ENCODE measurements around the gene KLF7. TPM values are rescaled to one million over a fixed set of nuclear protein-coding genes. Genes with fewer than 3 reads are reported as not detected.

The KLF7 gene
- polyA plus RNA-seq, 2 of the 4 experiments (the other 2 are of a cell fraction) = 17.8 to 29.8 TPM

DNA sequence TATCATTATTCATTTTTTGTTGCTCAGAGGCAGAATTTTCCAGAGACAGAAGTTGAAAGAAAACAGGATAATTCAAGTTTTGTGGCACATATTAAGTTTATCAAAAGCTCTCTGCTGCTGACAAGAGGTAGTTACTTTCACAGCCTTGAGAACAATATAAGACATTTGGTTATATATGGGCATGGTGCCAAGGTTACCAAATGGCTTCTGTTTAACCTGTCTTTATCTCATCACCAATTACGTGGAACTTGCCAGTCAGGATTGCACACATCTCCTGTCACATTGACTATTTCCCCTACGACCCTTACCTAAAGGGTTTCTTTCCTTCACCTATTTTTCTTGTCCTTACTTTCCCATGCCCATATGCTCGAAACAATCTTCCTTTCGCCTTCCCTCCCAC is 35.9 kb downstream of the KLF7 start:
- ChIA-PET CTCF (interaction anchor here (0.6 to 1.9 kb wide), 3 partner anchors 14 to 329 kb away, joined by 3 to 4 read pairs (median 3); no protein-coding TSS in a partner anchor), POLR2A (no interaction called here)
- ATAC-seq (no peak), FAIRE-seq (no peak), DNase-seq (ENCODE audit: low read depth in 1 of 2, low spot score in 1 of 2) (no peak)
- WGBS (ENCODE audit: missing lambda C conversion rate) = 86% methylated on average over 4 of the region's 4 CpGs
- peaks cover 84% of the 10 kb centered on the region for H3K4me1 ChIP-seq
- TF ChIP-seq CHD4 (IDR thresholded peaks at IDR 0.05; ENCODE audit: borderline replicate concordance) (no peak), HOXB5 (CRISPR knock-in tag; IDR thresholded peaks at IDR 0.05) (no peak), KDM5A (IDR thresholded peaks at IDR 0.05) (no peak), CBX2 (IDR thresholded peaks at IDR 0.05; ENCODE audit: borderline replicate concordance, low read depth) (no peak), RNF2 (IDR thresholded peaks at IDR 0.05; ENCODE audit: borderline replicate concordance, low read depth) (no peak), MAFK (IDR thresholded peaks at IDR 0.05; ENCODE audit: partially characterized antibody) (no peak), POLR2A (IDR thresholded peaks at IDR 0.05; ENCODE audit: low read length) (no peak), CHD2 (IDR thresholded peaks at IDR 0.05; ENCODE audit: low read length, partially characterized antibody) (no peak), CBX8 (IDR thresholded peaks at IDR 0.05) (no peak), TP53 (CRISPR knock-in tag; IDR thresholded peaks at IDR 0.05) (no peak)
- TF ChIP-seq, protein P1, sequence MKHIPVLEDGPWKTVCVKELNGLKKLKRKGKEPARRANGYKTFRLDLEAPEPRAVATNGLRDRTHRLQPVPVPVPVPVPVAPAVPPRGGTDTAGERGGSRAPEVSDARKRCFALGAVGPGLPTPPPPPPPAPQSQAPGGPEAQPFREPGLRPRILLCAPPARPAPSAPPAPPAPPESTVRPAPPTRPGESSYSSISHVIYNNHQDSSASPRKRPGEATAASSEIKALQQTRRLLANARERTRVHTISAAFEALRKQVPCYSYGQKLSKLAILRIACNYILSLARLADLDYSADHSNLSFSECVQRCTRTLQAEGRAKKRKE (CRISPR knock-in tag; IDR thresholded peaks at IDR 0.05; ENCODE audit: low read depth) = no peak
- TF ChIP-seq, protein P2, sequence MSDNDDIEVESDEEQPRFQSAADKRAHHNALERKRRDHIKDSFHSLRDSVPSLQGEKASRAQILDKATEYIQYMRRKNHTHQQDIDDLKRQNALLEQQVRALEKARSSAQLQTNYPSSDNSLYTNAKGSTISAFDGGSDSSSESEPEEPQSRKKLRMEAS (IDR thresholded peaks at IDR 0.05) = no peak
- TF ChIP-seq, protein P3, sequence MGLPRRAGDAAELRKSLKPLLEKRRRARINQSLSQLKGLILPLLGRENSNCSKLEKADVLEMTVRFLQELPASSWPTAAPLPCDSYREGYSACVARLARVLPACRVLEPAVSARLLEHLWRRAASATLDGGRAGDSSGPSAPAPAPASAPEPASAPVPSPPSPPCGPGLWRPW (IDR thresholded peaks at IDR 0.05) = no peak
- TF ChIP-seq, protein P4, sequence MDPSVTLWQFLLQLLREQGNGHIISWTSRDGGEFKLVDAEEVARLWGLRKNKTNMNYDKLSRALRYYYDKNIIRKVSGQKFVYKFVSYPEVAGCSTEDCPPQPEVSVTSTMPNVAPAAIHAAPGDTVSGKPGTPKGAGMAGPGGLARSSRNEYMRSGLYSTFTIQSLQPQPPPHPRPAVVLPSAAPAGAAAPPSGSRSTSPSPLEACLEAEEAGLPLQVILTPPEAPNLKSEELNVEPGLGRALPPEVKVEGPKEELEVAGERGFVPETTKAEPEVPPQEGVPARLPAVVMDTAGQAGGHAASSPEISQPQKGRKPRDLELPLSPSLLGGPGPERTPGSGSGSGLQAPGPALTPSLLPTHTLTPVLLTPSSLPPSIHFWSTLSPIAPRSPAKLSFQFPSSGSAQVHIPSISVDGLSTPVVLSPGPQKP (IDR thresholded peaks at IDR 0.05; ENCODE audit: low read depth, low read length) = no peak
- TF ChIP-seq, protein P5, sequence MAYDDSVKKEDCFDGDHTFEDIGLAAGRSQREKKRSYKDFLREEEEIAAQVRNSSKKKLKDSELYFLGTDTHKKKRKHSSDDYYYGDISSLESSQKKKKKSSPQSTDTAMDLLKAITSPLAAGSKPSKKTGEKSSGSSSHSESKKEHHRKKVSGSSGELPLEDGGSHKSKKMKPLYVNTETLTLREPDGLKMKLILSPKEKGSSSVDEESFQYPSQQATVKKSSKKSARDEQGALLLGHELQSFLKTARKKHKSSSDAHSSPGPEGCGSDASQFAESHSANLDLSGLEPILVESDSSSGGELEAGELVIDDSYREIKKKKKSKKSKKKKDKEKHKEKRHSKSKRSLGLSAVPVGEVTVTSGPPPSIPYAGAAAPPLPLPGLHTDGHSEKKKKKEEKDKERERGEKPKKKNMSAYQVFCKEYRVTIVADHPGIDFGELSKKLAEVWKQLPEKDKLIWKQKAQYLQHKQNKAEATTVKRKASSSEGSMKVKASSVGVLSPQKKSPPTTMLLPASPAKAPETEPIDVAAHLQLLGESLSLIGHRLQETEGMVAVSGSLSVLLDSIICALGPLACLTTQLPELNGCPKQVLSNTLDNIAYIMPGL (CRISPR knock-in tag; IDR thresholded peaks at IDR 0.05; ENCODE audit: borderline replicate concordance) = no peak
- TF ChIP-seq, protein P6, sequence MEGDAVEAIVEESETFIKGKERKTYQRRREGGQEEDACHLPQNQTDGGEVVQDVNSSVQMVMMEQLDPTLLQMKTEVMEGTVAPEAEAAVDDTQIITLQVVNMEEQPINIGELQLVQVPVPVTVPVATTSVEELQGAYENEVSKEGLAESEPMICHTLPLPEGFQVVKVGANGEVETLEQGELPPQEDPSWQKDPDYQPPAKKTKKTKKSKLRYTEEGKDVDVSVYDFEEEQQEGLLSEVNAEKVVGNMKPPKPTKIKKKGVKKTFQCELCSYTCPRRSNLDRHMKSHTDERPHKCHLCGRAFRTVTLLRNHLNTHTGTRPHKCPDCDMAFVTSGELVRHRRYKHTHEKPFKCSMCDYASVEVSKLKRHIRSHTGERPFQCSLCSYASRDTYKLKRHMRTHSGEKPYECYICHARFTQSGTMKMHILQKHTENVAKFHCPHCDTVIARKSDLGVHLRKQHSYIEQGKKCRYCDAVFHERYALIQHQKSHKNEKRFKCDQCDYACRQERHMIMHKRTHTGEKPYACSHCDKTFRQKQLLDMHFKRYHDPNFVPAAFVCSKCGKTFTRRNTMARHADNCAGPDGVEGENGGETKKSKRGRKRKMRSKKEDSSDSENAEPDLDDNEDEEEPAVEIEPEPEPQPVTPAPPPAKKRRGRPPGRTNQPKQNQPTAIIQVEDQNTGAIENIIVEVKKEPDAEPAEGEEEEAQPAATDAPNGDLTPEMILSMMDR (IDR thresholded peaks at IDR 0.05) = no peak
- H3K4me2 ChIP-seq = peak overlapping the region; percentile 34; the same call in 2 of the 3 replicates
- H3K4me3 ChIP-seq = no peak overlapping the region
- peak overlapping the region; percentile 67 to 69; a peak in 3 of 6 replicates for H3K27ac ChIP-seq
- 0 out of 3 replicates have a peak, but pooled peaks cover 4% of the 10 kb centered on the region for H3K9me3 ChIP-seq

DNA sequence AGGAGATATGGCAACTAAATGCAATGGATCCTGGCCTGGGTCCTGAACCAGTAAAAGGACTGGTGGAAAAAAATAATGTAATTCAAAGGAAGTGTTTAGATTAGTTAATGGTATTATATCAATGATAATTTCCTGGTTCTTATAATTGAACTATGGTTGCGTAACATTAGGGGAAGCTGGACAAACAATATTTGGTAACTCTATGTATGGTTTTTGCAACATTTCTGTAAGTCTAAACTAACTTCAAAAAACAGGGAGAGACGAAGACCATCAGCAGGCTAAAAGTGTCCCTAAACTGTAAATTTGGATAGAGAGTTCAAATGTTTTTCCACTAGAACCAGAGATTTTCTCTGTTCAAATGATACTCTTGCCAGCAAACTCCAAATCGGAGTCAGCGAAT is 36.9 kb downstream of the KLF7 start:
- Histone ChIP-seq H3K4me1 (peaks cover 83% of the 10 kb centered on the region), H3K9me3 (0 out of 3 replicates have a peak, but pooled peaks cover 4% of the 10 kb centered on the region), H3K4me3 (no peak overlapping the region), H3K4me2 (peak overlapping the region; percentile 34; the same call in 2 of the 3 replicates), H3K27ac (peak overlapping the region; percentile 58 to 69; a peak in 2 of 6 replicates)
- CTCF ChIA-PET = interaction anchor here (1.9 kb wide), 1 partner anchor 328 kb away, joined by 4 read pairs; no protein-coding TSS in a partner anchor
- no peak for FAIRE-seq
- WGBS (ENCODE audit: missing lambda C conversion rate) = 89% methylated on average over 4 of the region's 4 CpGs
- no peak for TF ChIP-seq RNF2 (IDR thresholded peaks at IDR 0.05; ENCODE audit: borderline replicate concordance, low read depth)
- TF ChIP-seq FOSL2 (IDR thresholded peaks at IDR 0.05) = no peak
- no peak for TF ChIP-seq FOSL2 (CRISPR knock-in tag; IDR thresholded peaks at IDR 0.05)
- TF ChIP-seq MAZ (IDR thresholded peaks at IDR 0.05; ENCODE audit: borderline replicate concordance, low read depth, low read length) = no peak
- TF ChIP-seq, protein P6 (IDR thresholded peaks at IDR 0.05) = no peak
- TF ChIP-seq CEBPB (IDR thresholded peaks at IDR 0.05) = peak; percentile 81 to 85
- no peak for TF ChIP-seq EP300 (IDR thresholded peaks at IDR 0.05)
- DNase-seq (ENCODE audit: low read depth in 1 of 2, low spot score in 1 of 2) = no peak
- ATAC-seq = no peak
- POLR2A ChIA-PET = no interaction called here

Data from A549 (cell line).